Measurements from ENCODE around the gene CRYBB1.

CRYBB1 gene

GRCh38 chr22:26643418-26644100, 25.7 kb upstream of the CRYBB1 start:
- H3K9me3 ChIP-seq (replicated peaks in 1 of 11), result no peaks in the 10 kb centered on the region
- H3K9ac ChIP-seq, result peak overlapping the region in 5 of 11 experiments; percentile 12 to 61 (median 48); a peak in 6 of 22 replicates
- H3K4me1 ChIP-seq, result peaks cover 67 to 91% (median 85%) of the 10 kb centered on the region in 10 experiments
- H3K36me3 ChIP-seq, result no peaks in the 10 kb centered on the region
- H3K27me3 ChIP-seq, result no peaks in the 10 kb centered on the region
- no peaks in the 10 kb centered on the region for H4K20me1 ChIP-seq
- H3K27ac ChIP-seq, result peak overlapping the region in 9 of 11 experiments; percentile 34 to 71 (median 63); a peak in 14 of 22 replicates
- H3K4me3 ChIP-seq, result no peak overlapping the region
- H3K4me2 ChIP-seq, result peak overlapping the region; percentile 66 to 95 (median 86)
- TF ChIP-seq Cebpa-rat (IDR thresholded peaks at IDR 0.05), result no peak

- no peaks in the 10 kb centered on the region for H3K36me3 ChIP-seq
- H3K9ac ChIP-seq, result peak overlapping the region; percentile 2 to 61 (median 53); a peak in 17 of 22 replicates
- no peaks in the 10 kb centered on the region for H4K20me1 ChIP-seq
- H3K4me1 ChIP-seq, result peaks cover 59 to 91% (median 85%) of the 10 kb centered on the region in 10 experiments
- no peaks in the 10 kb centered on the region for H3K27me3 ChIP-seq
- H3K4me2 ChIP-seq, result peak overlapping the region; percentile 66 to 95 (median 86)
- no peaks in the 10 kb centered on the region for H3K9me3 ChIP-seq (replicated peaks in 1 of 11)
- no peak for TF ChIP-seq Cebpa-rat (IDR thresholded peaks at IDR 0.05)
- peak overlapping the region; percentile 29 to 71 (median 63); a peak in 21 of 22 replicates for H3K27ac ChIP-seq
- H3K4me3 ChIP-seq, result peak overlapping the region in 2 of 10 experiments; percentile 7 to 9; a peak in 4 of 20 replicates
These were observed 24.9 kb upstream of the CRYBB1 start for GRCh38 chr22:26642465-26643417.

DNA sequence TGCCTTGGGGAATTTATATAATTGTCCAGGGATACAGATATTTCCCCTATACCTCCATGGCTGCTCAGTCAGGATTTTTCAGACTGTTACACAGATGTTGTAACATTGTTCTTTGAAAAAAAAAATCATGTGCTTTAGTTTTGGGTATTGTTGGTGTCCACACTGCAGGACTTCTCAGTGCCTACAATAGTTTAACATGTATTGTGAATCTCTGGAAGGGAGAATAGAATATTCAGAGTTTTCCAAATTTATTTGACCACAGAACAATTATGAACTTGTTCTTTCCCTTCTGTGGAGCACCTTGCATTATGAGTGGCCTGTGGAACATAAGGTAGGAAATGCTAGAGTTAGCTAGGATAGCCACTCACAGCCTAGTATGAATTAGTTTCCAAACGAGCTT, 18.5 kb upstream of the CRYBB1 start:
- no peaks in the 10 kb centered on the region for H3K36me3 ChIP-seq
- peaks cover 5 to 35% (median 29%) of the 10 kb centered on the region in 10 experiments; a peak in 19 of 20 replicates for H3K4me1 ChIP-seq
- no peak for TF ChIP-seq Cebpa-rat (IDR thresholded peaks at IDR 0.05)
- H3K9me3 ChIP-seq (replicated peaks in 1 of 11), result peaks cover 0 to 3% (median 0%) of the 10 kb centered on the region in 11 experiments; a peak in 7 of 22 replicates
- H4K20me1 ChIP-seq, result no peaks in the 10 kb centered on the region
- H3K4me3 ChIP-seq, result no peak overlapping the region
- no peak overlapping the region for H3K4me2 ChIP-seq
- no peaks in the 10 kb centered on the region for H3K27me3 ChIP-seq
- H3K27ac ChIP-seq, result no peak overlapping the region
- no peak overlapping the region for H3K9ac ChIP-seq

- Histone ChIP-seq H3K9me3 (replicated peaks in 1 of 11) (peaks cover 8 to 15% (median 12%) of the 10 kb centered on the region in 11 experiments; a peak in 20 of 22 replicates), H3K27ac (no peak overlapping the region), H3K4me3 (no peak overlapping the region), H3K4me1 (peaks cover 5 to 23% (median 19%) of the 10 kb centered on the region in 10 experiments; a peak in 18 of 20 replicates), H3K9ac (no peak overlapping the region), H4K20me1 (no peaks in the 10 kb centered on the region), H3K36me3 (no peaks in the 10 kb centered on the region), H3K4me2 (no peak overlapping the region), H3K27me3 (no peaks in the 10 kb centered on the region)
- no peak for TF ChIP-seq Cebpa-rat (IDR thresholded peaks at IDR 0.05)
These were observed 17.3 kb upstream of the CRYBB1 start for GRCh38 chr22:26635117-26635516.

- no peaks in the 10 kb centered on the region for H3K27me3 ChIP-seq
- peaks cover 8 to 17% (median 15%) of the 10 kb centered on the region in 11 experiments; a peak in 20 of 22 replicates for H3K9me3 ChIP-seq (replicated peaks in 1 of 11)
- H3K4me1 ChIP-seq, result peaks cover 5 to 22% (median 18%) of the 10 kb centered on the region in 10 experiments; a peak in 18 of 20 replicates
- H3K9ac ChIP-seq, result no peak overlapping the region
- H4K20me1 ChIP-seq, result no peaks in the 10 kb centered on the region
- no peak overlapping the region for H3K4me2 ChIP-seq
- H3K4me3 ChIP-seq, result no peak overlapping the region
- no peak for TF ChIP-seq Cebpa-rat (IDR thresholded peaks at IDR 0.05)
- no peak overlapping the region for H3K27ac ChIP-seq
- H3K36me3 ChIP-seq, result no peaks in the 10 kb centered on the region
These were observed 16.4 kb upstream of the CRYBB1 start for GRCh38 chr22:26634189-26634588.

GRCh38 chr22:26632422-26633155, 14.8 kb upstream of the CRYBB1 start:
- Histone ChIP-seq H3K4me3 (no peak overlapping the region), H3K9ac (0 out of 22 replicates have a peak overlapping the region, but pooled peaks of 1 of the 11 experiments have one; percentile 48), H4K20me1 (no peaks in the 10 kb centered on the region), H3K36me3 (no peaks in the 10 kb centered on the region), H3K27me3 (no peaks in the 10 kb centered on the region), H3K4me2 (peak overlapping the region in 8 of 11 experiments; percentile 4 to 51 (median 30); a peak in 7 of 22 replicates), H3K4me1 (peaks cover 4 to 13% (median 7%) of the 10 kb centered on the region in 10 experiments; a peak in 16 of 20 replicates), H3K27ac (no peak overlapping the region), H3K9me3 (replicated peaks in 1 of 11) (peaks cover 8 to 17% (median 15%) of the 10 kb centered on the region in 11 experiments; a peak in 20 of 22 replicates)
- TF ChIP-seq Cebpa-rat (IDR thresholded peaks at IDR 0.05), result no peak

GRCh38 chr22:26631282-26631681, 13.5 kb upstream of the CRYBB1 start:
- no peak overlapping the region for H3K4me3 ChIP-seq
- H3K4me2 ChIP-seq, result no peak overlapping the region
- H3K9me3 ChIP-seq (replicated peaks in 1 of 11), result peaks cover 8 to 17% (median 15%) of the 10 kb centered on the region in 11 experiments; a peak in 20 of 22 replicates
- no peaks in the 10 kb centered on the region for H3K27me3 ChIP-seq
- no peaks in the 10 kb centered on the region for H3K36me3 ChIP-seq
- no peak for TF ChIP-seq Cebpa-rat (IDR thresholded peaks at IDR 0.05)
- H3K9ac ChIP-seq, result no peak overlapping the region
- no peaks in the 10 kb centered on the region for H4K20me1 ChIP-seq
- peaks cover 4 to 13% (median 6%) of the 10 kb centered on the region in 10 experiments; a peak in 15 of 20 replicates for H3K4me1 ChIP-seq
- no peak overlapping the region for H3K27ac ChIP-seq

- H3K4me3 ChIP-seq, result no peak overlapping the region
- H3K4me1 ChIP-seq, result peaks cover 4 to 13% (median 6%) of the 10 kb centered on the region in 10 experiments; a peak in 15 of 20 replicates
- TF ChIP-seq Cebpa-rat (IDR thresholded peaks at IDR 0.05), result no peak
- H3K27ac ChIP-seq, result no peak overlapping the region
- H3K4me2 ChIP-seq, result no peak overlapping the region
- H3K27me3 ChIP-seq, result no peaks in the 10 kb centered on the region
- no peaks in the 10 kb centered on the region for H3K36me3 ChIP-seq
- peaks cover 8 to 17% (median 16%) of the 10 kb centered on the region in 11 experiments; a peak in 20 of 22 replicates for H3K9me3 ChIP-seq (replicated peaks in 1 of 11)
- no peaks in the 10 kb centered on the region for H4K20me1 ChIP-seq
- no peak overlapping the region for H3K9ac ChIP-seq
These were observed 12.3 kb upstream of the CRYBB1 start for GRCh38 chr22:26629988-26630761.
